Choroid plexus epithelial cell (primary cell): Measurements from ENCODE around the gene GMEB2.
"Not testable (repeated sequence)": the region's sequence is repeated elsewhere in the genome, so short reads cannot be mapped to it uniquely, and the experiment has no call there.

Source experiments
- DNase-seq: peaks from one replicate; pipeline ENCODE4 v3.0.0-alpha.2; 2010; ENCODE audit warnings: low read depth
- H3K4me3 ChIP-seq: 2 replicates; pipeline ENCODE4 v1.5.1; 2011; ENCODE audit warnings: low read depth, mild to moderate bottlenecking, control low read depth, low read length, moderate library complexity
- TF ChIP-seq, protein P1 (sequence below): conservative IDR thresholded peaks from 2 replicates; pipeline ENCODE4 v1.5.1; 2011; ENCODE audit warnings: low read depth, mild to moderate bottlenecking, control low read depth, inconsistent platforms, low read length, moderate library complexity

GMEB2 gene

DNA sequence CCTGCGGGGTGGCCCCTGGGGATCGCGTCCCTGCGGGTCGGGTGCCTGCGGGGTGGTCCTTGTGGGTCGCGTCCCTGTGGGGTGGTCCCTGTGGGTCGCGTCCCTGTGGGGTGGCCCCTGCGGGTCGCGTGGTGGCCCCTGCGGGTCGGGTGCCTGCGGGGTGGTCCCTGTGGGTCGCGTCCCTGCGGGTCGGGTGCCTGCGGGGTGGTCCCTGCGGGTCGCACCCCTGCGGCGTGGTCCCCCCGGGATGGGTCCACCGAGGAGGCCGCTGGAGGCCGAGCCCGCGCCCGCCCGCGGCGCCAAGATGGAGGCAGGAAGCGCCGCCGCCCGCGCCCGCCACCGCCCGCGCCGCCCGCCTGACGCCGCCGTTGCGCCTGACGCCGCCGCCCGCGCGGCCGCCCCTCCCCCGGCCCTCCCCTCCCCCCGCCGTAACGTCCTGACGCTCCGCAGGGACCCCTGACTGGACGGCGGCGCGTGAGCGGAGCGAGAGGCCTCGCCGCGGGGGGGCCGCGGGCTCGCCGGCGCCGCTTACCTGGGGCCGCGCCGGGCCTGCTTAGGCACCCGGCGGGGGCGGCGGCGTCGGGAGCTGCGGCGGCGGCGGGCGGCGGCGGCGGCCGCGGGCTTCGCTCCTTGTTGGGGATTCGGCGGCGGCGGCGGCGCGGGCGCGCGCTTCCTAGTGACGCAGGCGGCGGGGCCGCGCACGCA lies at the start of gene GMEB2:
Gene GMEB2, minus strand, starts transcription at position 678 of the 705 bp plus-strand sequence. CDS start 7,704 bp downstream, outside the sequence.
- H3K4me3 ChIP-seq, result peak within 1 kb of the TSS; percentile 89
- TF ChIP-seq, protein P1, sequence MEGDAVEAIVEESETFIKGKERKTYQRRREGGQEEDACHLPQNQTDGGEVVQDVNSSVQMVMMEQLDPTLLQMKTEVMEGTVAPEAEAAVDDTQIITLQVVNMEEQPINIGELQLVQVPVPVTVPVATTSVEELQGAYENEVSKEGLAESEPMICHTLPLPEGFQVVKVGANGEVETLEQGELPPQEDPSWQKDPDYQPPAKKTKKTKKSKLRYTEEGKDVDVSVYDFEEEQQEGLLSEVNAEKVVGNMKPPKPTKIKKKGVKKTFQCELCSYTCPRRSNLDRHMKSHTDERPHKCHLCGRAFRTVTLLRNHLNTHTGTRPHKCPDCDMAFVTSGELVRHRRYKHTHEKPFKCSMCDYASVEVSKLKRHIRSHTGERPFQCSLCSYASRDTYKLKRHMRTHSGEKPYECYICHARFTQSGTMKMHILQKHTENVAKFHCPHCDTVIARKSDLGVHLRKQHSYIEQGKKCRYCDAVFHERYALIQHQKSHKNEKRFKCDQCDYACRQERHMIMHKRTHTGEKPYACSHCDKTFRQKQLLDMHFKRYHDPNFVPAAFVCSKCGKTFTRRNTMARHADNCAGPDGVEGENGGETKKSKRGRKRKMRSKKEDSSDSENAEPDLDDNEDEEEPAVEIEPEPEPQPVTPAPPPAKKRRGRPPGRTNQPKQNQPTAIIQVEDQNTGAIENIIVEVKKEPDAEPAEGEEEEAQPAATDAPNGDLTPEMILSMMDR, result no peak
- peak; percentile 69 for DNase-seq

DNA sequence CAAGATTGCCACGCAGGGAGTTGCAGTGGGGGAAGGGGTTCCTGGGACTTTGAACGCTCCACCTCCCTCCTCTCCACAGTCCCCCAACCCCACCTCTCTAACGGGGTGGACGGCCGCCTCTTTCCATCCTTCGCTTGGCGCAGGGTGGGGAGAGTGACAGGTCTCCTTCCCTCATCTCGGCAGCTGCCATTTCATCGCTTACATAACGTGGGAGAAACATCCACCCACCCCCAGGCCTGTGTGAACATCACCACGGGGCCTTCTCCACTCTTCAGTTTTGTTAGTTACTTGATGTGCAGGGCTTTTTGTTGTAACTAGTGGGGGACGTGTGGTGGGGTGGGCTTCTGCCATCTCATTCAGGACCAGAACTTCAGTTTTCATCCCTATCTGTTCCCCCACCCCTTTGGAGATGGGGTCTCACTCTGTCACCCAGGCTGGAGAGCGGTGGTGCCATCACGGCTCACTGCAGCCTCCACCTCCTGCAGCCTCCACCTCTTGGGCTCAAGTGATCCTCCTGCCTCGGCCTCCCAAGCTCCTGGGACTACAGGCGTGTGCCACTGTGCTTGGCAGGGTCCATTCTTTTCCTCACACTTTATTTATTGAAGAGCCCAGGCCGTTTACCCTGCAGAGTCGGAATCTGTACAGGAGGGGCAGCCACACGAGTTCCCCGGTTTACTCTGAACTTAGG lies 48.9 kb upstream of the GMEB2 start:
- no peak overlapping the region for H3K4me3 ChIP-seq
- TF ChIP-seq, protein P1, result no peak
- no peak for DNase-seq

- TF ChIP-seq, protein P1, result no peak
- DNase-seq, result no peak
- no peak overlapping the region for H3K4me3 ChIP-seq
Measured at GRCh38 chr20:63673951-63674350, 47.0 kb upstream of the GMEB2 start.

DNA sequence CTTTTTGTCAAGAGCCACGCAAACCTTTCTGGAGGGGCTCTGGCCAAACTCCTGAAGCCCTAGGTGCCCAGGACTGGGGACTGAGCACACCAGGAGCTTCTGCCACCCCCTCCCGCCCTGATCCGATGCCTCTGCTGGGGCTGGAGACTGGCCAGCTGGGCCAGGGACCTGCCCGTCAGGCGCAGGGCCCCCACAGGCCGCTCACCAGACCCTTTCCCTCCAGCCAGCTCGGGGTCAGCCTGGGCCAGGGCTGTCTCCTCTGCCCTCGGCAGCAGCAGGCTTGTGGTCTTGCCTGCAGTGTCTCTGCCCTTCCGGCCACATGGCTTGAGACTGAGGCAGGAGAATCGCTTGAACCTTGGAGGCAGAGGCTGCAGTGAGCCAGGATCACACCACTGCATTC lies 45.8 kb upstream of the GMEB2 start:
- H3K4me3 ChIP-seq, result no peak overlapping the region
- TF ChIP-seq, protein P1, result no peak
- no peak for DNase-seq

- not testable (repeated sequence) for DNase-seq, H3K4me3 ChIP-seq
Measured at GRCh38 chr20:63671695-63672094, 44.8 kb upstream of the GMEB2 start.

DNA sequence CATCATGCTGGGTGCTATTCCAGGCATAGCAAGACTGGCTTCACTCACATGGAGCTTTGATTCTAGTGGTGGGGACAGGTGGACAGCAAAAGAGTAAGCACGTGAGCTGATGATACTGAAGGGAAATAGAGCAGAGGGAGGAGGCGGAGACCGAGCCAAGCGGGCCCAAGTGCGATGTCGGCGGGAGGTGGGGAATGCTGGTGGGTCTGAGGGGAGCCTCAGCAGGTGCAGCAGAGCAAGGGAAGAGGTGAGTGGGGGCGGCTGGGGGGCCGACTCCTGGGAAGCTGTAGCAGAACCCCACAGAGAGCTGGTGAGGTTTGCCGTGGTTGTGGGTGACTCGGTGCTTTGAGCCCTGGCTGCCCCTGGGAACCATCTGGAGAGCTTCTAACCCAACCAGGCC lies 41.5 kb upstream of the GMEB2 start:
- no peak for DNase-seq
- TF ChIP-seq, protein P1, result no peak
- no peak overlapping the region for H3K4me3 ChIP-seq

DNA sequence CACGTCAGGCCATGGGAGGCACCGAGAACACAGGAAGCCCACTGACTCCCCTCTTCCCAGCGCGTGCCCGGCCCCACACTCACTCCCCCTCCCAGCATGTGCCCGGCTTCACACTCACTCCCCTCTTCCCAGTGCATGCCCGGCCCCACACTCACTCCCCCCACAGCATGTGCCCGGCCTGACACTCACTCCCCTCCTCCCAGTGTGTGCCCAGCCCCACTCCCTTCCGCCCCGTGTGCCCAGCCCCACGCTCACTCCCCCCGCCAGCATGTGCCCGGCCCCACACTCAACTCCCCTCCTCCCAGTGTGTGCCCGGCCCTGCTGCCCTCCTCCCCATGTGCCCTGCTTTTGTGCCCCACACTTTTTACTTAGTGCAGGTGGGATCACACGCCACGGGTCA lies 41.0 kb upstream of the GMEB2 start:
- DNase-seq, result no peak
- no peak overlapping the region for H3K4me3 ChIP-seq
- TF ChIP-seq, protein P1, result no peak
